ENCODE data around the gene ATP10A.

ATP10A gene

GRCh38 chr15:25688166-25688565 lies 175.0 kb downstream of the ATP10A start:
- no peak for DNase-seq

GRCh38 chr15:25687689-25688088 lies 175.4 kb downstream of the ATP10A start:
- no peak for DNase-seq

GRCh38 chr15:25687276-25687675 lies 175.9 kb downstream of the ATP10A start:
- no peak for DNase-seq

GRCh38 chr15:25686780-25687179 lies 176.3 kb downstream of the ATP10A start:
- DNase-seq = no peak

- DNase-seq = peak in 21 of 58 donors; percentile 11 to 67 (median 29)
These were observed 178.4 kb downstream of the ATP10A start for GRCh38 chr15:25684521-25685431.

GRCh38 chr15:25683911-25684310 lies 179.2 kb downstream of the ATP10A start:
- DNase-seq = no peak

- no peak for DNase-seq
These were observed 179.7 kb downstream of the ATP10A start for GRCh38 chr15:25683415-25683814.

GRCh38 chr15:25682340-25682739 lies 180.8 kb downstream of the ATP10A start:
- DNase-seq = peak in 28 of 58 donors; percentile 13 to 79 (median 25)

- no peak for DNase-seq
These were observed 182.5 kb downstream of the ATP10A start for GRCh38 chr15:25680686-25681025.

GRCh38 chr15:25679964-25680685 lies 183.0 kb downstream of the ATP10A start:
- DNase-seq = no peak

- no peak for DNase-seq
These were observed 183.6 kb downstream of the ATP10A start for GRCh38 chr15:25679492-25679891.

- no peak for DNase-seq
These were observed 184.6 kb downstream of the ATP10A start for GRCh38 chr15:25678500-25678855.

GRCh38 chr15:25677719-25678499 lies 185.2 kb downstream of the ATP10A start:
- no peak for DNase-seq

- DNase-seq = no peak
These were observed 187.1 kb downstream of the ATP10A start for GRCh38 chr15:25676070-25676469.

GRCh38 chr15:25675396-25675795 lies 187.7 kb downstream of the ATP10A start:
- no peak for DNase-seq

- DNase-seq = peak in 41 of 58 donors; percentile 23 to 88 (median 58)
These were observed 188.2 kb downstream of the ATP10A start for GRCh38 chr15:25674913-25675312.

- no peak for DNase-seq
These were observed 189.2 kb downstream of the ATP10A start for GRCh38 chr15:25673972-25674371.

- no peak for DNase-seq
These were observed 189.8 kb downstream of the ATP10A start for GRCh38 chr15:25673351-25673750.

- DNase-seq = no peak
These were observed 192.0 kb downstream of the ATP10A start for GRCh38 chr15:25671132-25671531.

- no peak for DNase-seq
These were observed 192.5 kb downstream of the ATP10A start for GRCh38 chr15:25670621-25671020.

GRCh38 chr15:25670025-25670554 lies 193.0 kb downstream of the ATP10A start:
- DNase-seq = peak in 55 of 58 donors; percentile 9 to 91 (median 65)

GRCh38 chr15:25668901-25669300 lies 194.2 kb downstream of the ATP10A start:
- DNase-seq = no peak

Data from anterior cingulate cortex (tissue), 58 donors.